PC-9 (cell line): ENCODE results near the gene PPP2R5C. TPM values are rescaled to one million over a fixed set of nuclear protein-coding genes. Genes with fewer than 3 reads are reported as not detected.

Experiments used
- BruUV-seq: library from RNA; stranded (reverse); fragments of 400-500 nt; replicated peaks from 2 replicates; lab custom pipeline; 2021; lab: Mats Ljungman, UMichigan
- CTCF ChIA-PET: fragments of 300-600 bp; sonication (Branson Sonifier 250); formaldehyde crosslinking; loops from one replicate; lab custom pipeline; 2022; ENCODE audit warnings: antibody characterized with exemption; lab: Charles Lee
- POLR2A ChIA-PET: fragments of 300-600 bp; sonication (Branson Sonifier 250); formaldehyde crosslinking; loops from one replicate; lab custom pipeline; 2022; ENCODE audit warnings: antibody characterized with exemption; ENCODE audit not compliant: unreplicated experiment; lab: Charles Lee
- DNase-seq, 2 experiments: peaks; one replicate each; pipeline versions ENCODE4 v3.0.0 to v3.0.0-alpha.2; 2015 to 2022; ENCODE audit warnings: mixed read lengths in 1 of 2
- H2AFZ ChIP-seq: fragments of 200-600 bp; sonication (generic); 2 replicates; pipeline ENCODE4 v1.8.1; 2017; ENCODE audit warnings: antibody characterized with exemption
- H3F3A ChIP-seq: fragments of 200-600 bp; sonication (generic); 2 replicates; pipeline ENCODE4 v1.8.1; 2017; ENCODE audit warnings: antibody characterized with exemption, mild to moderate bottlenecking, low read depth; ENCODE audit not compliant: insufficient read depth
- H3K27ac ChIP-seq: fragments of 200-600 bp; sonication (generic); 2 replicates; pipeline ENCODE4 v1.6.1; 2016; ENCODE audit warnings: mixed run types
- H3K27me3 ChIP-seq: fragments of 200-600 bp; sonication (generic); 2 replicates; pipeline ENCODE4 v1.6.1; 2016; ENCODE audit warnings: low read depth, mixed run types; ENCODE audit not compliant: insufficient read depth
- H3K36me3 ChIP-seq: fragments of 200-600 bp; sonication (generic); 2 replicates; pipeline ENCODE4 v1.6.1; 2016; ENCODE audit warnings: low read depth, mixed run types
- H3K4me1 ChIP-seq: fragments of 200-600 bp; sonication (generic); replicated peaks from 2 replicates; pipeline ENCODE4 v1.6.1; 2016; ENCODE audit warnings: mixed run types; ENCODE audit not compliant: insufficient read depth
- H3K4me2 ChIP-seq: fragments of 200-600 bp; sonication (generic); 2 replicates; pipeline ENCODE4 v1.6.1; 2017; ENCODE audit warnings: mixed run types
- H3K4me3 ChIP-seq: fragments of 200-600 bp; sonication (generic); 2 replicates; pipeline ENCODE4 v1.6.1; 2016; ENCODE audit warnings: mixed run types
- H3K79me2 ChIP-seq: fragments of 200-600 bp; sonication (generic); 2 replicates; pipeline ENCODE4 v1.6.1; 2017; ENCODE audit warnings: low read depth, mixed run types
- H3K9me2 ChIP-seq: fragments of 200-600 bp; sonication (generic); 2 replicates; pipeline ENCODE4 v1.8.1; 2017; ENCODE audit warnings: mild to moderate bottlenecking; ENCODE audit not compliant: insufficient read depth
- H3K9me3 ChIP-seq: fragments of 200-600 bp; sonication (generic); 2 replicates; pipeline ENCODE4 v1.8.1; 2016; ENCODE audit warnings: low read depth; ENCODE audit not compliant: insufficient read depth
- H4K20me1 ChIP-seq: fragments of 200-600 bp; sonication (generic); 2 replicates; pipeline ENCODE4 v1.8.1; 2017; ENCODE audit not compliant: insufficient read depth
- EZH2 ChIP-seq: fragments of 200-600 bp; sonication (generic); IDR thresholded peaks from 2 replicates; pipeline ENCODE4 v1.8.0; 2017; ENCODE audit warnings: antibody characterized with exemption, low read depth
- intact Hi-C: fragments of 100-400 bp; cut with micrococcal nuclease; formaldehyde crosslinking; loops from one replicate; pipeline ENCODE4 v1.10.0; 2022; ENCODE audit not compliant: unreplicated experiment
- total RNA-seq: library from RNA; stranded (reverse); gene quantifications from 2 replicates; pipeline ENCODE4 v1.2.3, GENCODE V29; 2021
- TF ChIP-seq, protein P1 (sequence below): fragments of 200-600 bp; sonication (generic); conservative IDR thresholded peaks from 2 replicates; pipeline ENCODE4 v1.6.1; 2017; ENCODE audit warnings: mixed run types, antibody characterized with exemption, mild to moderate bottlenecking, moderate library complexity

The PPP2R5C gene
- total RNA-seq, 1 experiment from 2014 or later = 401 TPM

DNA sequence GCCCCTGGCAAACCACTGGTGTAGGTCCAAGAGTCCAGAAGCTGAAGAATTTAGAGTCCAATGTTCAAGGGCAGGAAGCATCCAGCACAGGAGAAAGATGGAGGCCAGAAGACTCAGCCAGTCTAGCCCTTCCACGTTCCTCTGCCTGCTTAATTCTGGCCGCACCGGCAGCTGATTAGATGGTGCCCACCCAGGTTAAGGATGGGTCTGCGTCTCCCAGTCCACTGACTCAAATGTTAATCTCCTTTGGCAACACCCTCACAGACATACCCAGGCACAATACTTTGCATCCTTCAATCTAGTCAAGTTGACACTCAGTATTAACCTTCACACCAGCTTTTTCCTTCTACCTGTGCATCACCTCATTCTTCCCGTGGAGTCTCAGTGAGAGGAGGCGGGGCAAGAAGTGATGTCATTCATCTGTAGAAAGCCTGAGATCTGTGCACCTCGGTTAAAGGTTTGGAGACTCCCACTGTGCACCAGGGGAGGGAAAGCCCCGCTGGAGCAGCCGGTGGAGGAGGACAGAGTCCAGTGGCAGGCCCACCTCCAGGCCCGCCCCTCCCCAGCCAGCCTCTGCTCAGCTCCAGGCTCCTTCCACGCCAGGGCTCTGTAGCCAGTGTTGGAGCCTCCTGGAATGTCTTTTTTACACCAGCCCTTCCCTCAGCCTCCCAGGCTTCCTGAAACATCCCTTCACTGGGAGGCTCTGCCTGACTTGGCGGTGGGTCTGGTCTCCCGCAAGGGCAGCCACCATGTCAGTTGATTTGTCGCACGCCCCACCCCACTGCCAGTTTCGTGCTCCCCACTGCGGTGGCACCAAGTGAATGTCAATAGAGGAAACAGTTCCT, 122.8 kb downstream of the PPP2R5C start:
- no peak overlapping the region for H2AFZ ChIP-seq
- no peak overlapping the region for H3K27ac ChIP-seq
- intact Hi-C loops = no loop called here
- no peak overlapping the region for H3K4me3 ChIP-seq
- no peak overlapping the region for H3K4me2 ChIP-seq
- peaks cover 6% of the 10 kb centered on the region; the same call in 1 of the 2 replicates for H3F3A ChIP-seq
- H3K36me3 ChIP-seq = peaks cover 23% of the 10 kb centered on the region; the same call in 1 of the 2 replicates
- peaks cover 15% of the 10 kb centered on the region; the same call in 1 of the 2 replicates for H4K20me1 ChIP-seq
- no peak for TF ChIP-seq EZH2
- TF ChIP-seq, protein P1, sequence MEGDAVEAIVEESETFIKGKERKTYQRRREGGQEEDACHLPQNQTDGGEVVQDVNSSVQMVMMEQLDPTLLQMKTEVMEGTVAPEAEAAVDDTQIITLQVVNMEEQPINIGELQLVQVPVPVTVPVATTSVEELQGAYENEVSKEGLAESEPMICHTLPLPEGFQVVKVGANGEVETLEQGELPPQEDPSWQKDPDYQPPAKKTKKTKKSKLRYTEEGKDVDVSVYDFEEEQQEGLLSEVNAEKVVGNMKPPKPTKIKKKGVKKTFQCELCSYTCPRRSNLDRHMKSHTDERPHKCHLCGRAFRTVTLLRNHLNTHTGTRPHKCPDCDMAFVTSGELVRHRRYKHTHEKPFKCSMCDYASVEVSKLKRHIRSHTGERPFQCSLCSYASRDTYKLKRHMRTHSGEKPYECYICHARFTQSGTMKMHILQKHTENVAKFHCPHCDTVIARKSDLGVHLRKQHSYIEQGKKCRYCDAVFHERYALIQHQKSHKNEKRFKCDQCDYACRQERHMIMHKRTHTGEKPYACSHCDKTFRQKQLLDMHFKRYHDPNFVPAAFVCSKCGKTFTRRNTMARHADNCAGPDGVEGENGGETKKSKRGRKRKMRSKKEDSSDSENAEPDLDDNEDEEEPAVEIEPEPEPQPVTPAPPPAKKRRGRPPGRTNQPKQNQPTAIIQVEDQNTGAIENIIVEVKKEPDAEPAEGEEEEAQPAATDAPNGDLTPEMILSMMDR = no peak
- ChIA-PET POLR2A (no interaction called here), CTCF (interaction anchor here (0.6 kb wide), 1 partner anchor 74 kb away, joined by 20 read pairs; no protein-coding TSS in a partner anchor)
- H3K79me2 ChIP-seq = peaks cover 7% of the 10 kb centered on the region; the same call in 1 of the 2 replicates
- no peaks in the 10 kb centered on the region for H3K9me2 ChIP-seq
- BruUV-seq = no TSS peak
- no peak for DNase-seq
- no peaks in the 10 kb centered on the region for H3K27me3 ChIP-seq
- no peaks in the 10 kb centered on the region for H3K9me3 ChIP-seq
- H3K4me1 ChIP-seq = no peaks in the 10 kb centered on the region

DNA sequence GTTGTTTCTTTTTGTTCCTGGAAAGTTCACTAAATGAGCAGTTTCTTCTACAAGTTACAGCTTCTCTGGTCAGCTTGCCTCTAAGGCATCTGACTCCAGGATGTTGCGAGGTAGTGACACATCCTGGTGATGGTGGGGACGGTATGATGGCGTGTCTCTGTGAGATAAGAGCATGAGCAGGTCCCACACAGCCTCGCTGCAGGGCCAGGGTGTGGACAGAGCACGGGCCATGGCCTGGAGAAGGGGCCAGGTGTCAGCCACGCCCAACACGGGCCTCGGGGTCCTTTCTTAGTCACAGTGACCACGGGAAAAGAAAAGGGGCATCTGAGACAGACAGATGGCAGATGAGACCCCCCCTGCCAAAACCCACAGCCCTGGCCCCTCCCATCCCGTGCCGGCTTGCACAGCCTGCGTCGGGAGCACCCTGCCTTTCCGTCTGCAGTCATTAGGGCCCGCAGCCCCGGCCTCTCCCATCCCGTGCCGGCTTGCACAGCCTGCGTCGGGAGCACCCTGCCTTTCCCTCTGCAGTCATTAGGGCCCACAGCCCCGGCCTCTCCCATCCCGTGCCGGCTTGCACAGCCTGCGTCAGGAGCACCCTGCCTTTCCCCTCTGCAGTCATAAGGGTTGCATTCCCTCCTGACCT, 123.5 kb downstream of the PPP2R5C start:
- CTCF ChIA-PET = no interaction called here
- intact Hi-C loops = no loop called here
- no TSS peak for BruUV-seq
- POLR2A ChIA-PET = no interaction called here
- H3K79me2 ChIP-seq = no peaks in the 10 kb centered on the region
- peaks cover 8% of the 10 kb centered on the region for H3F3A ChIP-seq
- H3K4me3 ChIP-seq = no peak overlapping the region
- no peak for TF ChIP-seq EZH2
- TF ChIP-seq, protein P1 = no peak
- no peak for DNase-seq
- H3K27ac ChIP-seq = no peak overlapping the region
- H2AFZ ChIP-seq = no peak overlapping the region
- peaks cover 7% of the 10 kb centered on the region; the same call in 1 of the 2 replicates for H4K20me1 ChIP-seq
- H3K4me1 ChIP-seq = no peaks in the 10 kb centered on the region
- H3K36me3 ChIP-seq = peaks cover 25% of the 10 kb centered on the region; the same call in 1 of the 2 replicates
- H3K9me3 ChIP-seq = no peaks in the 10 kb centered on the region
- H3K27me3 ChIP-seq = no peaks in the 10 kb centered on the region
- H3K4me2 ChIP-seq = no peak overlapping the region
- no peaks in the 10 kb centered on the region for H3K9me2 ChIP-seq

GRCh38 chr14:101887219-101887618, 125.7 kb downstream of the PPP2R5C start:
- H3K4me2 ChIP-seq = no peak overlapping the region
- H4K20me1 ChIP-seq = no peaks in the 10 kb centered on the region
- no peak overlapping the region for H3K27ac ChIP-seq
- intact Hi-C loops = no loop called here
- no peaks in the 10 kb centered on the region for H3K4me1 ChIP-seq
- ChIA-PET POLR2A (no interaction called here), CTCF (no interaction called here)
- TF ChIP-seq, protein P1 = no peak
- TF ChIP-seq EZH2 = no peak
- BruUV-seq = no TSS peak
- H3K4me3 ChIP-seq = no peak overlapping the region
- no peaks in the 10 kb centered on the region for H3K27me3 ChIP-seq
- H3K36me3 ChIP-seq = peaks cover 27% of the 10 kb centered on the region
- peaks cover 8% of the 10 kb centered on the region for H3F3A ChIP-seq
- H3K9me3 ChIP-seq = no peaks in the 10 kb centered on the region
- no peaks in the 10 kb centered on the region for H3K79me2 ChIP-seq
- no peak overlapping the region for H2AFZ ChIP-seq
- DNase-seq = no peak
- no peaks in the 10 kb centered on the region for H3K9me2 ChIP-seq
